A673 (cell line): ENCODE results near the gene FOXO1. TPM values are rescaled to one million over a fixed set of nuclear protein-coding genes. Genes with fewer than 3 reads are reported as not detected.

ENCODE experiments used
- BruUV-seq: library from RNA; stranded (reverse); fragments of 400-500 nt; replicated peaks from 2 replicates; lab custom pipeline; 2021; lab: Mats Ljungman, UMichigan
- CTCF ChIA-PET: fragments of 300-600 bp; sonication (Branson Sonifier 250); formaldehyde crosslinking; loops from one replicate; lab custom pipeline; 2022; ENCODE audit warnings: antibody characterized with exemption; lab: Charles Lee
- POLR2A ChIA-PET: fragments of 300-600 bp; sonication (Branson Sonifier 250); formaldehyde crosslinking; loops from one replicate; lab custom pipeline; 2022; ENCODE audit warnings: antibody characterized with exemption; ENCODE audit not compliant: low non-redundant PET; lab: Charles Lee
- DNase-seq: peaks from one replicate; pipeline ENCODE4 v3.0.0-alpha.2; 2015; ENCODE audit warnings: low spot score
- H3K27ac ChIP-seq: fragments of 200-600 bp; sonication (generic); 2 replicates; pipeline ENCODE4 v1.5.1; 2016; ENCODE audit warnings: mixed run types, low read depth, mild to moderate bottlenecking, mixed read lengths, antibody characterized with exemption, low read length; ENCODE audit not compliant: poor library complexity, severe bottlenecking
- H3K27me3 ChIP-seq: fragments of 200-600 bp; sonication (generic); replicated peaks from 2 replicates; pipeline ENCODE4 v1.6.1; 2017; ENCODE audit warnings: mixed run types, low read depth, mild to moderate bottlenecking, mixed read lengths, antibody characterized with exemption, low read length; ENCODE audit not compliant: insufficient read depth, poor library complexity
- H3K36me3 ChIP-seq: fragments of 200-600 bp; sonication (generic); 2 replicates; pipeline ENCODE4 v1.6.1; 2016; ENCODE audit warnings: mixed run types, mild to moderate bottlenecking, mixed read lengths, antibody characterized with exemption, low read length; ENCODE audit not compliant: insufficient read depth, poor library complexity, severe bottlenecking
- H3K4me1 ChIP-seq: fragments of 200-600 bp; sonication (generic); 2 replicates; pipeline ENCODE4 v1.6.1; 2017; ENCODE audit warnings: mixed run types, mild to moderate bottlenecking, mixed read lengths, antibody characterized with exemption, low read length; ENCODE audit not compliant: insufficient read depth, poor library complexity, severe bottlenecking
- H3K4me3 ChIP-seq: fragments of 200-600 bp; sonication (generic); 2 replicates; pipeline ENCODE4 v1.5.1; 2016; ENCODE audit warnings: low read depth, mixed run types, mild to moderate bottlenecking, mixed read lengths, low read length; ENCODE audit not compliant: poor library complexity, severe bottlenecking
- H3K9me3 ChIP-seq: fragments of 200-600 bp; sonication (generic); 2 replicates; pipeline ENCODE4 v1.6.1; 2016; ENCODE audit warnings: mixed run types, low read depth, mild to moderate bottlenecking, mixed read lengths, antibody characterized with exemption, low read length; ENCODE audit not compliant: poor library complexity, severe bottlenecking
- CTCF ChIP-seq: fragments of 300-800, 200-600 bp; sonication (generic); conservative IDR thresholded peaks from 2 replicates; pipeline ENCODE4 v1.5.1; 2017; ENCODE audit warnings: low read depth, mild to moderate bottlenecking, antibody characterized with exemption, low read length, moderate library complexity, mixed read lengths
- EZH2 ChIP-seq: fragments of 200-600 bp; sonication (generic); IDR thresholded peaks from 2 replicates; pipeline ENCODE4 v1.6.1; 2017; ENCODE audit warnings: borderline replicate concordance, low read depth, mild to moderate bottlenecking, mixed read lengths, antibody characterized with exemption, low read length; ENCODE audit not compliant: poor library complexity, severe bottlenecking
- intact Hi-C: fragments of 100-400 bp; cut with micrococcal nuclease; formaldehyde crosslinking; loops from one replicate; pipeline ENCODE4 v1.10.0; 2022; ENCODE audit not compliant: unreplicated experiment
- total RNA-seq: library from RNA; stranded (reverse); gene quantifications from 2 replicates; pipeline ENCODE4 v1.2.3, GENCODE V29; 2021

The FOXO1 gene
- total RNA-seq, 1 experiment from 2014 or later = 2.9 TPM

- BruUV-seq = no TSS peak
- no peak overlapping the region for H3K4me3 ChIP-seq
- no peaks in the 10 kb centered on the region for H3K27me3 ChIP-seq
- H3K9me3 ChIP-seq = no peaks in the 10 kb centered on the region
- no peak overlapping the region for H3K27ac ChIP-seq
- no peak for TF ChIP-seq CTCF
- H3K4me1 ChIP-seq = no peaks in the 10 kb centered on the region
- intact Hi-C loops = no loop called here
- ChIA-PET CTCF (no interaction called here), POLR2A (no interaction called here)
- DNase-seq = no peak
- H3K36me3 ChIP-seq = no peaks in the 10 kb centered on the region
Observed at GRCh38 chr13:40597735-40598365, 68.6 kb downstream of the FOXO1 start.

- no peak for TF ChIP-seq EZH2
- no peak for TF ChIP-seq CTCF
- ChIA-PET CTCF (no interaction called here), POLR2A (no interaction called here)
- no peaks in the 10 kb centered on the region for H3K4me1 ChIP-seq
- DNase-seq = no peak
- H3K9me3 ChIP-seq = no peaks in the 10 kb centered on the region
- BruUV-seq = no TSS peak
- no peaks in the 10 kb centered on the region for H3K36me3 ChIP-seq
- intact Hi-C loops = no loop called here
- no peaks in the 10 kb centered on the region for H3K27me3 ChIP-seq
- H3K27ac ChIP-seq = no peak overlapping the region
- no peak overlapping the region for H3K4me3 ChIP-seq
Observed at GRCh38 chr13:40596484-40596883, 70.0 kb downstream of the FOXO1 start.

- intact Hi-C loops = no loop called here
- Histone ChIP-seq H3K4me1 (no peaks in the 10 kb centered on the region), H3K27ac (no peak overlapping the region), H3K36me3 (no peaks in the 10 kb centered on the region), H3K4me3 (no peak overlapping the region), H3K9me3 (no peaks in the 10 kb centered on the region), H3K27me3 (no peaks in the 10 kb centered on the region)
- CTCF ChIA-PET = no interaction called here
- no TSS peak for BruUV-seq
- no peak for TF ChIP-seq CTCF
- TF ChIP-seq EZH2 = no peak
- no peak for DNase-seq
- POLR2A ChIA-PET = no interaction called here
Observed at GRCh38 chr13:40595693-40596092, 70.7 kb downstream of the FOXO1 start.
